ENCODE measurements around the gene FPR2.
"Not testable (repeated sequence)": the region's sequence is repeated elsewhere in the genome, so short reads cannot be mapped to it uniquely, and the experiment has no call there.

The FPR2 gene

GRCh38 chr19:51805396-51805795 is 44.4 kb downstream of the FPR2 start:
- not testable (repeated sequence) for DNase-seq (ENCODE audit: low spot score)

GRCh38 chr19:51806571-51806970 is 45.6 kb downstream of the FPR2 start:
- DNase-seq (ENCODE audit: low spot score), result not testable (repeated sequence)

- DNase-seq (ENCODE audit: low spot score), result peak; percentile 47
Measured at GRCh38 chr19:51807111-51807701, 46.2 kb downstream of the FPR2 start.

GRCh38 chr19:51807925-51808324 is 46.9 kb downstream of the FPR2 start:
- no peak for DNase-seq (ENCODE audit: low spot score)

GRCh38 chr19:51808333-51808986 is 47.5 kb downstream of the FPR2 start:
- DNase-seq (ENCODE audit: low spot score), result no peak

- DNase-seq (ENCODE audit: low spot score), result no peak
Measured at GRCh38 chr19:51809787-51810186, 48.8 kb downstream of the FPR2 start.

GRCh38 chr19:51810223-51810622 is 49.2 kb downstream of the FPR2 start:
- no peak for DNase-seq (ENCODE audit: low spot score)

GRCh38 chr19:51811344-51811743 is 50.4 kb downstream of the FPR2 start:
- DNase-seq (ENCODE audit: low spot score), result no peak

GRCh38 chr19:51815043-51815442 is 54.1 kb downstream of the FPR2 start:
- no peak for DNase-seq (ENCODE audit: low spot score)

- no peak for DNase-seq (ENCODE audit: low spot score)
Measured at GRCh38 chr19:51816711-51817110, 55.7 kb downstream of the FPR2 start.

GRCh38 chr19:51820011-51820410 is 59.0 kb downstream of the FPR2 start:
- DNase-seq (ENCODE audit: low spot score), result no peak
